NCI-H1694 (cell line): ENCODE measurements around the gene CKMT1B.
"Not testable (repeated sequence)": the region's sequence is repeated elsewhere in the genome, so short reads cannot be mapped to it uniquely, and the experiment has no call there.

Source experiments
- DNase-seq: peaks from one replicate; lab custom pipeline; 2025; lab: John Stamatoyannopoulos, UW

The CKMT1B gene

GRCh38 chr15:43593328-43594190, at the start of gene CKMT1B:
CKMT1B (plus strand) TSS chr15:43594027; CDS start chr15:43594219, 192 bp downstream.
- not testable (repeated sequence) for DNase-seq

DNA sequence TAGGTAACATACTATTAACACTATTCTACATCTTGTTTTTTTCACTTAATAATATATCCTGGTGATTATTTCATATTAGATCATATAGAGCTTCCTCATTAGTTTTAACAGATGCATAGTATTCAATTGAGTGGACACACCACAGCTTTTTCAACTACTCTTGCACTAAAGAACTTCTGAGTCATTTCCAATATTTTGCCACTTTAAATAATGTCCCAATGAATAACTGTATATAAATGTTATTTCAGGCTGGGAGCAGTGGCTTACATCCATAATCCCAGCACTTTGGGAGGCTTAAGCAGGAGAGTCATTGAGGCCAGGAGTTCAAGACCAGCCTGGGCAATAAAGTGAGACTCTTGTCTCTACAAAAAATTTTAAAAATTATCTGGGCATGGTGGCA, 49.6 kb upstream of the CKMT1B start:
- DNase-seq: no peak

DNA sequence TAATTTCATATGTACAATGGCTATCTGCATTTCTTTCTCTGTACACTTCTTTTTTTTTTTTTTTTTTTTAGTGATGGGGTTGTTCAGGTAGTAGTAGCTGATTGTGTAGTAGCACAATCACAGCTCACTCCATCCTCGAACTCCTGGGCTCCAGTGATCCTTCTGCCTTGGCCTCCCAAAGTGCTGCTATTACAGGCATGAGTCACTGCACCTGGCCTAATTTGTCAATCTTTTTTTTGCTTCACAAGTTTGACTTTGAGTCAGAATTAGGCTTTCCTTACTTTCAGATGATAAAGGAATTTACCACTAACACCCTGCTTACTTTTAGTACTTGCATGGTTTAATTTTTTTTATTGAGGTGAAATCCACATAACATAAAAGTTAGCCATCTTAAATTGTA, 48.4 kb upstream of the CKMT1B start:
- DNase-seq: no peak

GRCh38 chr15:43547539-43547938, 46.3 kb upstream of the CKMT1B start:
- no peak for DNase-seq

- no peak for DNase-seq
These were observed 43.1 kb upstream of the CKMT1B start for GRCh38 chr15:43550527-43551363.

GRCh38 chr15:43552256-43552655, 41.6 kb upstream of the CKMT1B start:
- no peak for DNase-seq

DNA sequence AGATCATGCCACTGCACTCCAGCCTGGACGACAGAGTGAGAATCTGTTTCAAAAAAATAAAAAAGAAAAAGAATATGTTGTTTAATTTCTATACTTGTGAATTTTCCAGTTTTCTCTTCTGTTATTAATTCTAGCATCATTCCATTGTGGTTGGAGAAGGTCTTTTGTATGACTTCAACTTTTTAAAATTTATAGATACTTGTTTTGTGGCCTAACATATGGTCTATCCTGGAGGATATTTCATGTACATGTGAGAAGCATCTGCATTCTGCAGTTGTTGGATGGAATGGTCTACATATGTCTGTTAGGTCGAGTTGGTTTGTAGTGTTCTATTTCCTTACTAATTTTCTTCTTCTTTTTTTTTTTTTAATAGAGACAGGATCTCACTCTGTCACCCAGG, 40.8 kb upstream of the CKMT1B start:
- DNase-seq: no peak

DNA sequence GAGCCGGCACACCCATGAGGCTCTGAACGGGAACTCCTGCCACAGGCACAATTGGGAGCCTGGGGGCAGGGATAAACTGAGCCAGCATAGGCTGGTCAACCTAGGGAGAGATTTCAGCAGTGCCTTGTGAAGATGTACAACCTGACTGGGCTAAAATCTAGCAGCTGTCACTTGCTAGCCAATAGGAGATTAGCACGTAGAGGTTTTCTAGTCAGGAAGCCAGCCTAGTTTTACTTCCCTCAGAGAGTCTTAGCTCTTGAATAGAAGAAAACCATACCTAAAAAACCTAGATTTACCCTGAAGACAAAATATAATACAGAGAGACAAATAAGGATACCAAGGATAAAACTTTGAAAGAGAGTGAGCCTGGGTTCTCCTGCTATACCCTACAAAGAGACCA, 31.1 kb upstream of the CKMT1B start:
- not testable (repeated sequence) for DNase-seq

DNA sequence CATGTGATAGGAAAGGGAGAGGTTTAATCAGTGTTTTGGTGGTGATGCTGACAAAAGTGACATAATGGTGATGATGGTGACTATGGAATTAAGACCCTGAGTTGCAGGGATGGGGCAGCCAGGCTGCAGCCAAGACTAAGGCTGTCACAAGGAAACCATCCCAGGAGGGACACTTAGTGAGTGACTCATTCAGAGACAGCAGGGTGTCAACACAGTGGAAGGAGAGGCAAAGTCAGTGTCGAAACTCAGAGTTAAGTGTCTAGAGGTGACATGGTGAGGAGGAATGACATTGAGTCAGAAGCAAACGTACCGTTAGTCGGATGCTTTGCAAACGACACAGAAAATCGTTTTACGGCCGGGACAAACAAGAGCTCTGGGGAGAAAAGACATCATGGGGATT, 30.0 kb upstream of the CKMT1B start:
- DNase-seq: not testable (repeated sequence)

GRCh38 chr15:43566615-43567014, 27.2 kb upstream of the CKMT1B start:
- DNase-seq: not testable (repeated sequence)

GRCh38 chr15:43574607-43575006, 19.2 kb upstream of the CKMT1B start:
- not testable (repeated sequence) for DNase-seq

DNA sequence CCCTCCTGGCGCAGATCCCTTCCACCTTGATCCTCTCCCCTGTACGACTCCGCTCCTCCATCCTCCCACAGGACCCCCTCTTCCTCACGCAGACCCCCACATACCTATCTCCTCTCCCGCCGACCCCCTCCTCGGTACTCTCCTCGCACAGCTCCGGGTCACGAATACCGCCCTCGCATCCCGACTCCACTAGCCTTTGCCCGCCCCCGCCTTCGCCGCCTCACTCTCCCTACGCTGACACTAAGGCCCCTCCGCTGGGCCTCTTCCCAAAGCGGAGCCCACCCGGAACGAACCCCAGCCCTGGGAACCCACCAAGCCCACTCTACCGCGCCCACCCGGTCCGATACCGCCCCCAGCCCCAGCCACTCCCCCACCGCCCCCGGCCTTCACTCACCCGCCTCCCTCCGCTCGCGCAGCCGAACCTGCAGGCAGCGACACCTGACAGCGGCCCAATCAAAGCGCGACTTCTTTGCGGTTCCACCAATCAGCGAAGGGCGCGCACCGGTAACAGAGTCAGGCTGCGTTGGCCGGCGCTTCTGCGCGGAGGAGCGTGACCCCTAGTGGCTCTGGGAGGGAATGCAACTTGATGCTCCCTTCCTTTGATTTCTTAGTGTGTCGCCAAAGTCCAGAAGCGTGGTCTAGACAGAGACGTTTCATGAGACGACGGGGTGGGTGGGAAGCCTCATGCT, 3.9 kb upstream of the CKMT1B start, which contains the start of gene PPIP5K1:
PPIP5K1 (minus strand) TSS at position 431 of the 689 bp plus-strand sequence. CDS start 5,704 bp downstream, outside the sequence.
- DNase-seq: not testable (repeated sequence)

DNA sequence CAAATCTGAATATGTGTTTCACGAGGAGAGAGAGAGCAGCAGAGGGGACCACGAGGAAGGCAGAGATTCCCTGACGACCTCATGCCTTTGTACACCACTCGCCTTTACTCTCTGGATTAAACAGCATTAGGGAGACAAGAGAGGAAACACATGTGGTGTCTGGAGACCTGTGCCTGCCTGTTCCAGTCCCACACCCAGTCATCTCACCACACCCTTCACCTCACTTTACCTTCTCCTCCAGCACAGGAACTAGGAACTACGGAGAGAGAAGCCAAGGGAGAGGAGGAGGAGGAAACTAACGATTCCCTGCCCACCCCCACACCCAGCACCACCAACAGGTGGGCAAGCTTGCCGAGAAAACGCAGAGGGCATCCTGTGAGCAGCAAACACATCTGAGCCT, 986 bp upstream of the CKMT1B start:
- DNase-seq: not testable (repeated sequence)

DNA sequence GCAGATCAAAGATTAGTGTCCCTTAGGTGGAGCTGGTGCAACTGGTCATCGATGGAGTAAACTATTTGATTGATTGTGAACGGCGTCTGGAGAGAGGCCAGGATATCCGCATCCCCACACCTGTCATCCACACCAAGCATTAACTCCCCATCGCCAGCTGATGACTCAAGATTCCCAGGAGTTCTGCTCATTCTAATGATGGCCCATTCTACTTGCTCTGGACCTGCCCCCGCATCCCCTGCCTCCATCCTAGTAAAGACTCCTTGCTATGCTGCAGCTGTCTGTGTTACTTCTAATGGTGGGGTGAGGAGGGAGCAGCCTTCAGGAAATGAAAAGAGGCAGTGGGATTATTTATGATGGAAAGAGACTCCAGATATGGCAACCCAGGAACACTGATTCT, 5.3 kb downstream of the CKMT1B start:
- not testable (repeated sequence) for DNase-seq

- DNase-seq: not testable (repeated sequence)
These were observed 6.4 kb downstream of the CKMT1B start for GRCh38 chr15:43600200-43600599.

DNA sequence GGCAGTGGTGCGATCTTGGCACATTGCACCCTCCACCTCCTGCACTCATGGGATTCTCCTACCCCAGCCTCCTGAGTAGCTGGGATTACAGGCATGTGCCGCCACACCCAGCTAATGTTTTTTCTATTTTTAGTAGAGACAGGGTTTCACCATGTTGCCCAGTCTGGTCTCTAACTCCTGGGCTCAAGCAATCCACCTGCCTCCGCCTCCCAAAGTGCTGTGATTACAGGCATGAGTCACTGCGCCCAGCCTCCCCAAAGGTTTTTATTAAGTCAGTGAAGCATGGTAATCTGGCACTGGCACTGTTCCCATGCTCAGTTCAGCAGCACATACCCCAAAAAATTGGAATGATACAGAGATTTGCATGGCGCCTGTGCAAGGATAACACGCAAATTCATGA, 8.4 kb downstream of the CKMT1B start:
- DNase-seq: peak; percentile 53

- not testable (repeated sequence) for DNase-seq
These were observed 23.9 kb downstream of the CKMT1B start for GRCh38 chr15:43617750-43618149.

DNA sequence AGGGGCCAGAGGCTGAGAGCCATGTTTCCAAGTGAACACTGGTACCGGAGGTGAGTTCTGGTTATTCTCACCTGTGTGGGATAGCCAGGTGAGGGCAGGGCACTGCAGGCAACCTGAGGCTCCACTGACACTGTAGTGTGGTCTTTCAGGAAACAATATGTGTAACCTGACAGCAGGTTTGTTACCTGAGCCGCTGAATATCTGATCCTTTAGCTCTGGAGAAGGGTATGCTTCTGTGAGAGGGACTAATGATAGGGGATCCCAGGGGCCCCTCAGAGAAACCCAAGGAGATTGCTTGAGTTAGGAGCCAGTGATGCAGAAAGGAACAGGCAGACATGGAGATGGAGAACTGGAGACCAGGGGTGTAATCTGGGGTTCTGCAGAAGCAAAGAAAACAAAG, 24.9 kb downstream of the CKMT1B start, which contains the start of gene STRC:
STRC (minus strand) TSS at position 101 of the 400 bp plus-strand sequence; CDS start at position 23, 78 bp downstream.
- not testable (repeated sequence) for DNase-seq

GRCh38 chr15:43622068-43622799, 28.4 kb downstream of the CKMT1B start:
- DNase-seq: not testable (repeated sequence)

GRCh38 chr15:43625106-43625505, 31.3 kb downstream of the CKMT1B start:
- no peak for DNase-seq

DNA sequence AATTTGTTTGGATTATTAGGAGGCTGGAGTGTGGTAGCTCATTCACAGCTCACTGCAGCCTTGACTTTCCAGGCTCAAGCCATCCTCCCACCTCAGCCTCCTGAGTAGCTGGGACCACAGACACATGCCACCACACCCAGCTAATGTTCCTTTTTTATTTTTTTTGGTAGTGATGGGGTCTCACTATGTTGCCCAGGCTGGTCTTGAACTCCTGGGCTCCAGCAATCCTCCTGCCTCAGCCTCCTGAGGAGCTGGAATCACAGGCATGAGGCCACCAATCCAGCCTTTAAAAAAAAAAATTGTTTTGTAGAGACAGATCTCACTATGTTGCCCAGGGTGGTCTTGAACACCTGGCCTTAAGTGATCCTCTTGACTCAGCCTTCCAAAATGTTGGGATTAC, 33.1 kb downstream of the CKMT1B start:
- DNase-seq: not testable (repeated sequence)
